ENCODE results near the gene YAP1.
A peak's percentile ranks its signal among the peaks of the same experiment; 100 is the strongest.

YAP1 gene

GRCh38 chr11:102241026-102241425, 130.8 kb downstream of the YAP1 start:
- H3K4me3 ChIP-seq (ENCODE audit: low read depth, low read length), result no peak overlapping the region
- TF ChIP-seq CTCF (conservative IDR thresholded peaks at IDR 0.05; ENCODE audit: low read depth, low read length), result no peak
- DNase-seq (ENCODE audit: low read depth), result peak; percentile 70

GRCh38 chr11:102243399-102243884, 133.2 kb downstream of the YAP1 start:
- no peak for TF ChIP-seq CTCF (conservative IDR thresholded peaks at IDR 0.05; ENCODE audit: low read depth, low read length)
- H3K4me3 ChIP-seq (ENCODE audit: low read depth, low read length), result no peak overlapping the region
- no peak for DNase-seq (ENCODE audit: low read depth)

GRCh38 chr11:102244681-102245409, 134.6 kb downstream of the YAP1 start:
- TF ChIP-seq CTCF (conservative IDR thresholded peaks at IDR 0.05; ENCODE audit: low read depth, low read length), result no peak
- peak; percentile 73 for DNase-seq (ENCODE audit: low read depth)
- no peak overlapping the region for H3K4me3 ChIP-seq (ENCODE audit: low read depth, low read length)

- no peak for DNase-seq (ENCODE audit: low read depth)
- no peak overlapping the region for H3K4me3 ChIP-seq (ENCODE audit: low read depth, low read length)
- TF ChIP-seq CTCF (conservative IDR thresholded peaks at IDR 0.05; ENCODE audit: low read depth, low read length), result no peak
Observed at GRCh38 chr11:102251423-102251822, 141.2 kb downstream of the YAP1 start.

GRCh38 chr11:102252339-102252891, 142.2 kb downstream of the YAP1 start:
- TF ChIP-seq CTCF (conservative IDR thresholded peaks at IDR 0.05; ENCODE audit: low read depth, low read length), result no peak
- DNase-seq (ENCODE audit: low read depth), result no peak
- no peak overlapping the region for H3K4me3 ChIP-seq (ENCODE audit: low read depth, low read length)

GRCh38 chr11:102253020-102253715, 142.9 kb downstream of the YAP1 start:
- TF ChIP-seq CTCF (conservative IDR thresholded peaks at IDR 0.05; ENCODE audit: low read depth, low read length), result no peak
- DNase-seq (ENCODE audit: low read depth), result no peak
- H3K4me3 ChIP-seq (ENCODE audit: low read depth, low read length), result no peak overlapping the region
